Epidermal melanocyte (primary cell): Measurements from ENCODE around the gene TUBG1.
"Not testable (repeated sequence)": the region's sequence is repeated elsewhere in the genome, so short reads cannot be mapped to it uniquely, and the experiment has no call there.

Experiments used
- DNase-seq: peaks from one replicate; pipeline ENCODE4 v3.0.0; 2011; ENCODE audit warnings: low spot score; ENCODE audit not compliant: insufficient read length

The TUBG1 gene

GRCh38 chr17:42578282-42578869 is 31.1 kb upstream of the TUBG1 start:
- peak; percentile 79 for DNase-seq

GRCh38 chr17:42579794-42580551 is 29.5 kb upstream of the TUBG1 start:
- DNase-seq, result no peak

- no peak for DNase-seq
Measured at GRCh38 chr17:42581744-42582270, 27.7 kb upstream of the TUBG1 start.

GRCh38 chr17:42584880-42585279 is 24.6 kb upstream of the TUBG1 start:
- no peak for DNase-seq

DNA sequence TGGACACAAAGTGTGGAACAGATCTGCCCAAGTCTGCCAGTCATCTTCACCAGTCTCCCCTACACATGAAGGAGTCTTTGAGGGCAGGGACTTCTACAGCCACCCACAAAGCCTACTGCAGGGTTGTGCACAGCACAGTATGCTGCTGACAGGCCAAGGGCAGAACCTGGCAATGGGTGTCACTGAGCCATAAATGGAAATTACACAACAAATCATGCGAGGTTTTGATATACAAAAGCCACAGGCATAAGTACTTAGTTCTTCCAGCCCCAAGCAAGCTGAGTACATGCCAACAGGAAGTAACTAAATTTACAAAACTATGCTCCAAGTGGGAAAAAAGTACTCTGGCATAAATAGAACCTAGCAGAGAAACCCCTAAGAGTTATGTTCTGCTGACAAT is 24.1 kb upstream of the TUBG1 start:
- DNase-seq, result no peak

DNA sequence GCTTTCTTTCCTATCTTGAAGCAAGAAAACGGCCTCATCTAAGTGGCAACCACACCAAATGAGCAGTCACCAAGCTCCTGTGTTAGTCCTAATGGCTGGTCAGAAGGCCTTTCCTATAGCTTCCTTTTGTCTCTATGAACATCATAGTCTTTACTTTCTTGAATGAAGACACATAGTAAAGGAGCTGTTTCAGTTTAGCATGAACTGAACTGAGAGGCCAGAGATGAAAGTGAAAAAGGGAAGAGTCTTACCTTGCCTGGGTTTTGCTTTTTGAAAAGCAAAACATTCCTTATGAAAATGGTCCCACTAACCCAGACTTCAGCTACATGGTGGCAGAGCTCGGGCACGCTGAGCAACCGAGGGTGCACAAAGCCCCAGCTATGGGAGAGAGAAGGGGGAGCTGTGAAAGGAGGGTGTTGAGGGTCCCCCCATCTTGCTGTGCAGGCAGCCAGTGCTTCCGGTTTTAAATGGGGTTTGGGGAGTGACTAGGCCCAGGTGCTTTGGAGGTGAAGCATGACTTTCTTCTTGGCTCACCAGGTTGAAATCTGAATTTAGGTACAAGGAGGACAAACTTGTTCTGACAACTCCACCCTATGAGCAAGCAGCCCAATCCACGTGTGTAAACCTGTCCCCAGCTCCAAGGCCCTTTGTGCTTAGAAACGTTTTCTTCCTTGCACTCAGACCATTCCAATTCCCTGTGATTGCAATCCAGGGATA is 22.8 kb upstream of the TUBG1 start:
- no peak for DNase-seq

- no peak for DNase-seq
Measured at GRCh38 chr17:42590886-42591285, 18.6 kb upstream of the TUBG1 start.

- no peak for DNase-seq
Measured at GRCh38 chr17:42591411-42591810, 18.1 kb upstream of the TUBG1 start.

- no peak for DNase-seq
Measured at GRCh38 chr17:42596386-42596785, 13.1 kb upstream of the TUBG1 start.

GRCh38 chr17:42598905-42599304 is 10.6 kb upstream of the TUBG1 start:
- DNase-seq, result no peak

GRCh38 chr17:42603318-42603717 is 6.2 kb upstream of the TUBG1 start:
- DNase-seq, result no peak

DNA sequence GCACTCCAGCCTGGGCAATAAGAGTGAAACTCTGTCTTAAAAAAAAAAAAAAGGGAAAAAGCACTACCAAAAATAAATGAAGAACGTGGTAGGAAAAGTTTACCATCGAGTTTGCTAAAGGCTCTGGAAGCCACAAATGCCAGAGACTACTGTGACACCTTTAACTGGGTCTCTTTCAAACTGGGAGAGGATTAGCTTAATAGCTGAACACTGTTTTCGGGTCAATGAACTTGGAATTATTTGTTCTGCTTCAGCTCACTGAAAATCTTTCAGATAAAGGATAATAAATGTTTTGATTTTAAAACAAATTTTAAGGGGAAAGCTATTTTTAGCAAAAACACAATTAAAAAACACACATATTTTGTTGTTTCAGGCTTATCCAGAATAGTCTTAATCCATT is 1.7 kb upstream of the TUBG1 start:
- no peak for DNase-seq

- peak; percentile 19 for DNase-seq
Measured at GRCh38 chr17:42608305-42609181, 940 bp upstream of the TUBG1 start.

- DNase-seq, result not testable (repeated sequence)
Measured at GRCh38 chr17:42609814-42610801, 625 bp downstream of the TUBG1 start.

DNA sequence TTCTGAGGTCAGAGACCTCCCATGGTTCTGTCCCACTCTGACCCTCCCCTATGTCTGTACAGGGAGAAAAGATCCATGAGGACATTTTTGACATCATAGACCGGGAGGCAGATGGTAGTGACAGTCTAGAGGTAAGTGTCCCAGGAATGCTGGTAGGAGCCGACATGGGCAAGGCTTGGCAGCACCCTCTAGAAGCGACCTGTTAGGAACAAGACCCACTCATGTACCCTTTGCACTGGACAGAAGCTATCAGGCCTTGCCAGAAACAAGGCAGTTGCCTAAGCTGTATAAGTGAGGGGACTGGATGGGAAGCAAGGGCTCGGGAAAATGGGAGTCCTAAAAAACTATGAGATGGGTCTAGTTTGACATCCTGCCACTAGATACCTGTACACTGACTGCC is 2.5 kb downstream of the TUBG1 start:
- no peak for DNase-seq

DNA sequence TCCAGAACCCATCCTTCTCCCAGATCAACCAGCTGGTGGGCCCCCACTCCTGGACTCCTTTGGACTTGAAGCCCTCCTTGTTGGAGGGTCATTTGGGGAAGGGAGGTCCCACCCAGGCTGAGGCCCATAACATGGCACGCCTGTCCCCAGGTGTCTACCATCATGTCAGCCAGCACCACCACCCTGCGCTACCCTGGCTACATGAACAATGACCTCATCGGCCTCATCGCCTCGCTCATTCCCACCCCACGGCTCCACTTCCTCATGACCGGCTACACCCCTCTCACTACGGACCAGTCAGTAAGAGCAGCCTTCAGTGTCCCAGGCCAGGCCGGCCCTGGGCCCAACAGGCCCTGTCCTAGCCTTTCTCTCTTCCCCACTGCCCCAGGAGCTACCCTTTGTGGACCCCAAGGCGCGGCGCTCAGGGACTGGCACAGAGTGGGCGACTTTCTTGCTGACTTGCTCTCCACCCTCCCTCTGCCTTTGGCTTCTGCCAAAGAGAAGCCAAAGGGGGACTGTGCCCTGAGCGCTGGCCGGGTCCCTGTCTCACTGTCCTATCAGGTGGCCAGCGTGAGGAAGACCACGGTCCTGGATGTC is 4.3 kb downstream of the TUBG1 start:
- DNase-seq, result no peak

DNA sequence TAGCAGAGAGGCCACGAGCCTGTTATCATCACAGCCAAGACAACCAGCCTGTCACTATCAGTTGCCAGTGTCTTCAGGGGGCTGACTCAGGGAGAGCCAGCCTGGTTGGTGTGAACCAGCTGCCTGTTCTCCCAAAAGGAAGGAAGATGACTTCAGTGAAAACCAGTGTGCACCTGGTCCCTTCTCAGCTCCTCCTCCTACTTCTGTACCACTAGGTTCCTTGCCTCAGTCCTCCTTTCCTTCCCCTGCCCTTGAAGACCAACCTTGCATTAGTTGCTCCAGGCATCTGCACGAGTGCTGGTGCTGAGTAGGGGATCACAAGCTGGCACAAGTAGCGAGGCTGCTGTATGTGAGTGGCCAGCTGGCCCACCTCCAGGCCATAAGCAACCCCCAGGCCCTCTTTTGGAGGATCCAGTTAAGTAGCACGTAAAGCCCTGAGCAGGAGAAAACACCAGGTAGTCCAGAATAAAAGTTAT is 8.5 kb downstream of the TUBG1 start:
- no peak for DNase-seq

DNA sequence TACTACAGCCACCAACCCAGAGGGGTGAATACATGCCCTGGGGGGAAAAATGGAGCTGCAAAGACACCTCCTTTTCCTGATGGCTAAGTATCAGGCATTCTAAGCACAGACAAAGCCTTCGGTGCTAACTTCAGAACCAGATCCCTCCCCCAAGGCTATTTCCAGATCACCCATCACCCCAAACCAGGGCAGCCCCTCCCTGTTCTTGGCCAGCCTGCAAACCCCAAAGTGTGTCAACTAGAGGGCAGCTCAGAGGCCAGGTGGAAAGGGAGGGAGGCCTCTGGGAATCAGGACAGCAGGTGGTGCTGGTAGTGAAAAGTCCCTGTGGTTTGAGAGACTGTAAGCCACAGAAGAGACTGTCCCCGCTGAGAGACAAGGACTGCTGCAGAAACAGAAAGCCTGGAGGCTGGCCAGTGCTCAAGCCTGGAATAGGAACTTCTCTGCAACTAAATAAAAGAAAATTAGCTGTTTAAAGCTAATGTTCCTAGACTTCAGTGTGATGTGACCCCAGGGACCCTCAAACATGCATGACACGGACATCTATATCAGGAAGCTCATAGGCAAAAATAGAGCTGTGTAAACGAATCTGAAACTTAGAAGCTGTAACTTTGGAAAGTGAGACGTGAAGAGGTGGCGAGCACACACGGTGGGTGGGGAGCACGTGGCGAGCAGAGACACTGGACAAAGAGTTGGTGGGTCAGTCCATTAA is 9.1 kb downstream of the TUBG1 start:
- no peak for DNase-seq

GRCh38 chr17:42621987-42622386 is 12.5 kb downstream of the TUBG1 start:
- not testable (repeated sequence) for DNase-seq
